Measurements from ENCODE around the gene HNRNPDL.

DNA sequence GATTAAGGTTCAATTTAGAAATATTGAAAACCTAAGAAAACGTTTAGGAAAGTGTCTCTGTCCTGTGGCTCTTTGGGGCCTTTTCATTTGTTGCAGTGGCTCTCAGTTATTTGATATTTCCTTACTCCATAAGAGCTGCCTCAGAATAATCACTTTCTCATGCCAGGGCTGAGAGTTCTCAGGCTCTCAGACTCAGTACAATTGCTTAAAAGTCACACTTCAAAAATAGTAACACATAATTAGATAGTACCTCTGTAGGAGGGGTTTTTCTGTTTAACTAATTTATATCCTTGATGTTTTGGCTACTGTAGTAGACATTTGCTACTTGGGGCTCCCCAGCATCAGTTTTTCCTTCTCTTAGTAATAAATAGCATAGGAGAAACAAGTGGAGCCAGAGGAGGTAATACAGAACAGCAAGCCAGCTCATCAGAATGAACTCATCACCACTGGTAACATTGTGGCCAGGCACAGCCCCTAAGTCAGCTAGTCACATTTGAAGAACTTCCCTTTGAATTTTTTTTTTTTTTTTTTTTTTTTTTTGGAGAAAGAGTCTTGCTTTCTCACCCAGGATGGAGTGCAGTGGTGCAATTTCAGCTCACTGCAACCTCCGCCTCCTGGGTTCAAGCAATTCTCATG lies 48.5 kb downstream of the HNRNPDL start:
- TF ChIP-seq, protein P1, sequence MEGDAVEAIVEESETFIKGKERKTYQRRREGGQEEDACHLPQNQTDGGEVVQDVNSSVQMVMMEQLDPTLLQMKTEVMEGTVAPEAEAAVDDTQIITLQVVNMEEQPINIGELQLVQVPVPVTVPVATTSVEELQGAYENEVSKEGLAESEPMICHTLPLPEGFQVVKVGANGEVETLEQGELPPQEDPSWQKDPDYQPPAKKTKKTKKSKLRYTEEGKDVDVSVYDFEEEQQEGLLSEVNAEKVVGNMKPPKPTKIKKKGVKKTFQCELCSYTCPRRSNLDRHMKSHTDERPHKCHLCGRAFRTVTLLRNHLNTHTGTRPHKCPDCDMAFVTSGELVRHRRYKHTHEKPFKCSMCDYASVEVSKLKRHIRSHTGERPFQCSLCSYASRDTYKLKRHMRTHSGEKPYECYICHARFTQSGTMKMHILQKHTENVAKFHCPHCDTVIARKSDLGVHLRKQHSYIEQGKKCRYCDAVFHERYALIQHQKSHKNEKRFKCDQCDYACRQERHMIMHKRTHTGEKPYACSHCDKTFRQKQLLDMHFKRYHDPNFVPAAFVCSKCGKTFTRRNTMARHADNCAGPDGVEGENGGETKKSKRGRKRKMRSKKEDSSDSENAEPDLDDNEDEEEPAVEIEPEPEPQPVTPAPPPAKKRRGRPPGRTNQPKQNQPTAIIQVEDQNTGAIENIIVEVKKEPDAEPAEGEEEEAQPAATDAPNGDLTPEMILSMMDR (IDR thresholded peaks at IDR 0.05; ENCODE audit: low read length): no peak
- TF ChIP-seq EZH2 (IDR thresholded peaks at IDR 0.05; ENCODE audit: borderline replicate concordance, low read length): no peak

Data from OCI-LY1 (cell line).